ENCODE measurements around the gene SPTSSA.
"Not testable (repeated sequence)": the region's sequence is repeated elsewhere in the genome, so short reads cannot be mapped to it uniquely, and the experiment has no call there.

The SPTSSA gene

DNA sequence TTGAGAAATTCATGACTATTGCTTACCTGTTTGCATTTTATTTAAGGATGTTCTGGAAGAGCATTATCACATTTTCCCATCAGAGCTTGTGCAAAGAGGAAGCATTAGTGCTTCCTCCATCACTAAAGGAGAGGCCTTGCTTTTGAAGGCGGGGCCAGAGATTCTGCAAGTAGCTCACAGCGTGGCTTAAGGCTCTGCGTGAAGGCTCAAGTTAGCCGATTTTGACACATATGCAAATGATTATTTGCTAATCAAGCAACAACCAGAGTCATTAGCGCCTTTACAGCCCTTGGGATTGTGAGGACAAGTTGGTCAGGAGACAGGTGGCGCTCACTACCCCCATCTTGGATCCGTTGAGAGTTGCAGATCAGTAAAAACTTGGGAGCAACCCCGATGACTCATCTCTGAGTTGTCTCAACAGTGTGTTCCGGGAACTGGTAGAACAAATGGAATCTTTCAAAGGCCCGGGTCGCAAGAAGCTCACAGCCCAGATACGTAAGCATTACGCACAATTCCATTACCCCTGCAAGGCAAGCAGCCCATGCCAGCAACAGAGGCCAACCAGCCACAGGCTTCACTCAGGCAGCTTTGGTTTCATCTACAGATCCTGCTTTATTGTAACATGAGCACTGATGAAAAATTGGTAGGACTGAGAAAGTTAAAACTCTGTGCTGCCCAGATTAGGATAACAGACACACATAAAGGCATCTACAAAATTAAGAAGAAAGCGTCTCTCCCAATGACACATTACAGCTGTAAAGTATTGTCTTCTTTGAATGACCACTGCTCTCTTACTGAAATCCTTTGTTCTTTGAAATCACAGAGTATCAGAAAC is 34.9 kb upstream of the SPTSSA start:
- Histone ChIP-seq H3K9me3 (ENCODE audit: control insufficient read depth in 5 of 5, low read length in 5 of 5) (no peaks in the 10 kb centered on the region), H3K9ac (ENCODE audit: low read length in 5 of 5) (peak overlapping the region in 2 of 5 donors; percentile 3 to 61), H3K4me3 (ENCODE audit: low read depth in 1 of 5, low read length in 5 of 5) (peak overlapping the region in 4 of 5 donors; percentile 19 to 41 (median 31)), H3K27me3 (ENCODE audit: control insufficient read depth in 5 of 5, insufficient read depth in 4 of 5, low read length in 5 of 5) (no peaks in the 10 kb centered on the region), H3K27ac (ENCODE audit: low read depth, low read length) (peak overlapping the region; percentile 49), H3K36me3 (ENCODE audit: control insufficient read depth in 5 of 5, insufficient read depth in 5 of 5, low read length in 5 of 5) (no peaks in the 10 kb centered on the region), H3K4me1 (ENCODE audit: control insufficient read depth in 5 of 5, insufficient read depth in 5 of 5, low read length in 5 of 5) (peaks cover 0 to 21% (median 11%) of the 10 kb centered on the region in 5 donors)

DNA sequence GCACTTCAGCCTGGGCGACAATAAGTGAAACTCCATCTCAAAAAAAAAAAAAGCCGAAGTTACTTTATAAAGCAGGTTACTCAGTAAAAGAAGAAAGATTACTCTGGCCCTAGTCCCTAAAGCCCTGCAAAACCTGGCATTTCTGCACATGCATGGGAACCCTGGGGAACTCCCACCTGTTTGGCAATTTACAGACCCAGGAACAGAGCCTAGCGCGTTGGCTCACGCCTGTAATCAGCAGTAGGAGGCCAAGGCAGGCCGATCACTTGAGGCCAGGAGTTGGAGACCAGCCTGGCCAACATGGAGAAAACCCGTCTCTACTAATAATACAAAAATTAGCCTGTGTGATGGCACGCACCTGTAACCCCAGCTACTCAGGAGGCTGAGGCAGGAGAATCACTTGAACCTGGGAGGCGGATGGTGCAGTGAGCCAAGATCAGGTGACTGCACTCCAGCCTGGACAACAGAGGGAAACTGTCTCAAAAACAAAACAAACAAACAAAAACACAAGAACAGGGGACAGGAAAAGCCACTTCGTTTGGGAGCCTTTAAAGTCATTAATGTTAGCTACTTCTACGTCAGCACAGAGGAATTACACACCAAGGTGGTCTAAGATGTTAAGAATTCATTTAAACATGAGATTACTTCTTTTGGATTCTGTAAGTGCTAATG is 34.1 kb upstream of the SPTSSA start:
- H3K27me3 ChIP-seq (ENCODE audit: control insufficient read depth in 5 of 5, insufficient read depth in 4 of 5, low read length in 5 of 5), result no peaks in the 10 kb centered on the region
- no peaks in the 10 kb centered on the region for H3K9me3 ChIP-seq (ENCODE audit: control insufficient read depth in 5 of 5, low read length in 5 of 5)
- no peak overlapping the region for H3K9ac ChIP-seq (ENCODE audit: low read length in 5 of 5)

GRCh38 chr14:34489324-34489723 is 27.3 kb upstream of the SPTSSA start:
- Histone ChIP-seq H3K27ac (ENCODE audit: low read depth, low read length) (no peak overlapping the region), H3K4me3 (ENCODE audit: low read depth in 1 of 5, low read length in 5 of 5) (no peak overlapping the region), H3K4me1 (ENCODE audit: control insufficient read depth in 5 of 5, insufficient read depth in 5 of 5, low read length in 5 of 5) (no peaks in the 10 kb centered on the region), H3K9me3 (ENCODE audit: control insufficient read depth in 5 of 5, low read length in 5 of 5) (no peaks in the 10 kb centered on the region), H3K27me3 (ENCODE audit: control insufficient read depth in 5 of 5, insufficient read depth in 4 of 5, low read length in 5 of 5) (no peaks in the 10 kb centered on the region), H3K9ac (ENCODE audit: low read length in 5 of 5) (no peak overlapping the region), H3K36me3 (ENCODE audit: control insufficient read depth in 5 of 5, insufficient read depth in 5 of 5, low read length in 5 of 5) (no peaks in the 10 kb centered on the region)

More for the DNA sequence above, 34.1 kb upstream of the SPTSSA start:
- no peak overlapping the region for H3K4me3 ChIP-seq (ENCODE audit: low read depth in 1 of 5, low read length in 5 of 5)
- H3K36me3 ChIP-seq (ENCODE audit: control insufficient read depth in 5 of 5, insufficient read depth in 5 of 5, low read length in 5 of 5), result no peaks in the 10 kb centered on the region
- peaks cover 0 to 21% (median 11%) of the 10 kb centered on the region in 5 donors for H3K4me1 ChIP-seq (ENCODE audit: control insufficient read depth in 5 of 5, insufficient read depth in 5 of 5, low read length in 5 of 5)
- peak overlapping the region; percentile 49 for H3K27ac ChIP-seq (ENCODE audit: low read depth, low read length)

GRCh38 chr14:34488528-34488927 is 26.5 kb upstream of the SPTSSA start:
- Histone ChIP-seq H3K27ac (ENCODE audit: low read depth, low read length) (no peak overlapping the region), H3K4me3 (ENCODE audit: low read depth in 1 of 5, low read length in 5 of 5) (no peak overlapping the region), H3K4me1 (ENCODE audit: control insufficient read depth in 5 of 5, insufficient read depth in 5 of 5, low read length in 5 of 5) (no peaks in the 10 kb centered on the region), H3K9me3 (ENCODE audit: control insufficient read depth in 5 of 5, low read length in 5 of 5) (no peaks in the 10 kb centered on the region), H3K9ac (ENCODE audit: low read length in 5 of 5) (no peak overlapping the region), H3K36me3 (ENCODE audit: control insufficient read depth in 5 of 5, insufficient read depth in 5 of 5, low read length in 5 of 5) (no peaks in the 10 kb centered on the region), H3K27me3 (ENCODE audit: control insufficient read depth in 5 of 5, insufficient read depth in 4 of 5, low read length in 5 of 5) (no peaks in the 10 kb centered on the region)

GRCh38 chr14:34484726-34485125 is 22.7 kb upstream of the SPTSSA start:
- no peak overlapping the region for H3K4me3 ChIP-seq (ENCODE audit: low read depth in 1 of 5, low read length in 5 of 5)
- H3K4me1 ChIP-seq (ENCODE audit: control insufficient read depth in 5 of 5, insufficient read depth in 5 of 5, low read length in 5 of 5), result no peaks in the 10 kb centered on the region
- H3K9me3 ChIP-seq (ENCODE audit: control insufficient read depth in 5 of 5, low read length in 5 of 5), result no peaks in the 10 kb centered on the region
- no peak overlapping the region for H3K9ac ChIP-seq (ENCODE audit: low read length in 5 of 5)
- no peaks in the 10 kb centered on the region for H3K36me3 ChIP-seq (ENCODE audit: control insufficient read depth in 5 of 5, insufficient read depth in 5 of 5, low read length in 5 of 5)
- no peak overlapping the region for H3K27ac ChIP-seq (ENCODE audit: low read depth, low read length)
- H3K27me3 ChIP-seq (ENCODE audit: control insufficient read depth in 5 of 5, insufficient read depth in 4 of 5, low read length in 5 of 5), result no peaks in the 10 kb centered on the region

GRCh38 chr14:34482463-34482862 is 20.4 kb upstream of the SPTSSA start:
- Histone ChIP-seq H3K27ac (ENCODE audit: low read depth, low read length) (no peak overlapping the region), H3K9me3 (ENCODE audit: control insufficient read depth in 5 of 5, low read length in 5 of 5) (no peaks in the 10 kb centered on the region), H3K4me3 (ENCODE audit: low read depth in 1 of 5, low read length in 5 of 5) (no peak overlapping the region), H3K27me3 (ENCODE audit: control insufficient read depth in 5 of 5, insufficient read depth in 4 of 5, low read length in 5 of 5) (no peaks in the 10 kb centered on the region), H3K9ac (ENCODE audit: low read length in 5 of 5) (no peak overlapping the region), H3K36me3 (ENCODE audit: control insufficient read depth in 5 of 5, insufficient read depth in 5 of 5, low read length in 5 of 5) (no peaks in the 10 kb centered on the region), H3K4me1 (ENCODE audit: control insufficient read depth in 5 of 5, insufficient read depth in 5 of 5, low read length in 5 of 5) (no peaks in the 10 kb centered on the region)

DNA sequence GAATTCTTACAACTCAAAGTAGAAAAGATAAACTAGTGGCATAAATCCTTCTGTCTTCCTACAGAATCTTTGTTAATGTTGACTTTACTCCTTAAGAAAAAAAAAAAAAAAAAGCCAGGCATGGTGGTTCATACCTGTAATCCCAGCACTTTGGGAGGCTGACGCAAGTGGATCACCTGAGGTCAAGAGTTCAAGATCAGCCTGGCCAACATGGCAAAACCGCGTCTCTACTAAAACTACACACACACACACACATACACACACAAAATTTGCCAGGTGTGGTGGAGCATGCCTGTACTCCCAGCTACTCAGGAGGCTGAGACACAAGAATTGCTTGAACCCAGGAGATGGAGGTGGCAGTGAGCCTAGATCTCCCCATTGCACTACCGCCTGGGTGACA is 17.7 kb upstream of the SPTSSA start:
- no peaks in the 10 kb centered on the region for H3K27me3 ChIP-seq (ENCODE audit: control insufficient read depth in 5 of 5, insufficient read depth in 4 of 5, low read length in 5 of 5)

DNA sequence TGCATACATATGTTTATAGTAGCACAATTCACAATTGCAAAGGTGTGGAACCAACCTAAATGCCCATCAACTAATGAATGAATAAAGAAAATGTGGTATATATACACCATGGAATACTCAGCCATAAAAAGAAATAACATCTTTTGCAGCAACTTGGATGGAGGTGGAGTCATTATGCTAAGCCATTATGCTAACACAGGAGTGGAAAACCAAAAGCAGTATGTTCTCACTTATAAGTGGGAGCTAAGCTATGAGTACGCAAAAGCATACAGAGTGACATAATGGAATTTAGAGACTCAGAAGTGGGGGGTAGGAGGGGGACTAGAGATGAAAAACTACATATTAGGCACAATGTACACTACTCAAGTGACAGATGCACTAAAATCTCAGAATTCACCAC is 16.2 kb upstream of the SPTSSA start:
- Histone ChIP-seq H3K4me3 (ENCODE audit: low read depth in 1 of 5, low read length in 5 of 5) (no peak overlapping the region), H3K27me3 (ENCODE audit: control insufficient read depth in 5 of 5, insufficient read depth in 4 of 5, low read length in 5 of 5) (no peaks in the 10 kb centered on the region), H3K27ac (ENCODE audit: low read depth, low read length) (no peak overlapping the region), H3K9me3 (ENCODE audit: control insufficient read depth in 5 of 5, low read length in 5 of 5) (no peaks in the 10 kb centered on the region), H3K9ac (ENCODE audit: low read length in 5 of 5) (no peak overlapping the region), H3K4me1 (ENCODE audit: control insufficient read depth in 5 of 5, insufficient read depth in 5 of 5, low read length in 5 of 5) (no peaks in the 10 kb centered on the region), H3K36me3 (ENCODE audit: control insufficient read depth in 5 of 5, insufficient read depth in 5 of 5, low read length in 5 of 5) (no peaks in the 10 kb centered on the region)

More for the DNA sequence above, 17.7 kb upstream of the SPTSSA start:
- Histone ChIP-seq H3K9ac (ENCODE audit: low read length in 5 of 5) (no peak overlapping the region), H3K36me3 (ENCODE audit: control insufficient read depth in 5 of 5, insufficient read depth in 5 of 5, low read length in 5 of 5) (no peaks in the 10 kb centered on the region), H3K9me3 (ENCODE audit: control insufficient read depth in 5 of 5, low read length in 5 of 5) (no peaks in the 10 kb centered on the region), H3K4me3 (ENCODE audit: low read depth in 1 of 5, low read length in 5 of 5) (no peak overlapping the region), H3K27ac (ENCODE audit: low read depth, low read length) (no peak overlapping the region), H3K4me1 (ENCODE audit: control insufficient read depth in 5 of 5, insufficient read depth in 5 of 5, low read length in 5 of 5) (no peaks in the 10 kb centered on the region)

GRCh38 chr14:34476036-34476435 is 14.0 kb upstream of the SPTSSA start:
- not testable (repeated sequence) for H3K9ac ChIP-seq (ENCODE audit: low read length in 5 of 5); H3K27ac ChIP-seq (ENCODE audit: low read depth, low read length); H3K4me3 ChIP-seq (ENCODE audit: low read depth in 1 of 5, low read length in 5 of 5); H3K9me3 ChIP-seq (ENCODE audit: control insufficient read depth in 5 of 5, low read length in 5 of 5); H3K36me3 ChIP-seq (ENCODE audit: control insufficient read depth in 5 of 5, insufficient read depth in 5 of 5, low read length in 5 of 5); H3K4me1 ChIP-seq (ENCODE audit: control insufficient read depth in 5 of 5, insufficient read depth in 5 of 5, low read length in 5 of 5); H3K27me3 ChIP-seq (ENCODE audit: control insufficient read depth in 5 of 5, insufficient read depth in 4 of 5, low read length in 5 of 5)

GRCh38 chr14:34475163-34475562 is 13.1 kb upstream of the SPTSSA start:
- no peaks in the 10 kb centered on the region for H3K36me3 ChIP-seq (ENCODE audit: control insufficient read depth in 5 of 5, insufficient read depth in 5 of 5, low read length in 5 of 5)
- no peaks in the 10 kb centered on the region for H3K4me1 ChIP-seq (ENCODE audit: control insufficient read depth in 5 of 5, insufficient read depth in 5 of 5, low read length in 5 of 5)
- no peak overlapping the region for H3K27ac ChIP-seq (ENCODE audit: low read depth, low read length)
- H3K9me3 ChIP-seq (ENCODE audit: control insufficient read depth in 5 of 5, low read length in 5 of 5), result no peaks in the 10 kb centered on the region
- no peak overlapping the region for H3K4me3 ChIP-seq (ENCODE audit: low read depth in 1 of 5, low read length in 5 of 5)
- no peak overlapping the region for H3K9ac ChIP-seq (ENCODE audit: low read length in 5 of 5)
- no peaks in the 10 kb centered on the region for H3K27me3 ChIP-seq (ENCODE audit: control insufficient read depth in 5 of 5, insufficient read depth in 4 of 5, low read length in 5 of 5)

All from subcutaneous abdominal adipose tissue (tissue), 5 donors.